ENCODE results near the gene GRHL1.

GRCh38 chr2:9912468-9912867 is 39.0 kb upstream of the GRHL1 start:
- TF ChIP-seq CTCF (IDR thresholded peaks at IDR 0.05): no peak
- no peak for TF ChIP-seq POLR2A (IDR thresholded peaks at IDR 0.05)
